Skeletal muscle satellite cell (primary cell): ENCODE results near the gene DCTN3.
"Not testable (repeated sequence)": the region's sequence is repeated elsewhere in the genome, so short reads cannot be mapped to it uniquely, and the experiment has no call there.

Experiments used
- H3K27me3 ChIP-seq: 2 replicates; pipeline ENCODE4 v1.7.0; 2013; ENCODE audit warnings: low read length; ENCODE audit not compliant: control insufficient read depth, insufficient read depth
- H3K36me3 ChIP-seq: 2 replicates; pipeline ENCODE4 v1.7.0; 2013; ENCODE audit warnings: mild to moderate bottlenecking, control low read depth, low read length; ENCODE audit not compliant: insufficient read depth
- H3K4me1 ChIP-seq: 2 replicates; pipeline ENCODE4 v1.7.0; 2013; ENCODE audit warnings: low read length; ENCODE audit not compliant: control insufficient read depth, insufficient read depth
- H3K4me2 ChIP-seq: 2 replicates; pipeline ENCODE4 v1.7.0; 2013; ENCODE audit warnings: mild to moderate bottlenecking, low read length
- H3K4me3 ChIP-seq: 2 replicates; pipeline ENCODE4 v1.7.0; 2013; ENCODE audit warnings: low read length
- H3K9ac ChIP-seq: 2 replicates; pipeline ENCODE4 v1.7.0; 2013; ENCODE audit warnings: mild to moderate bottlenecking, low read depth, low read length, moderate library complexity
- H3K9me3 ChIP-seq: replicated peaks from 2 replicates; pipeline ENCODE4 v1.7.0; 2013; ENCODE audit warnings: mild to moderate bottlenecking, control low read depth, low read length

The DCTN3 gene

DNA sequence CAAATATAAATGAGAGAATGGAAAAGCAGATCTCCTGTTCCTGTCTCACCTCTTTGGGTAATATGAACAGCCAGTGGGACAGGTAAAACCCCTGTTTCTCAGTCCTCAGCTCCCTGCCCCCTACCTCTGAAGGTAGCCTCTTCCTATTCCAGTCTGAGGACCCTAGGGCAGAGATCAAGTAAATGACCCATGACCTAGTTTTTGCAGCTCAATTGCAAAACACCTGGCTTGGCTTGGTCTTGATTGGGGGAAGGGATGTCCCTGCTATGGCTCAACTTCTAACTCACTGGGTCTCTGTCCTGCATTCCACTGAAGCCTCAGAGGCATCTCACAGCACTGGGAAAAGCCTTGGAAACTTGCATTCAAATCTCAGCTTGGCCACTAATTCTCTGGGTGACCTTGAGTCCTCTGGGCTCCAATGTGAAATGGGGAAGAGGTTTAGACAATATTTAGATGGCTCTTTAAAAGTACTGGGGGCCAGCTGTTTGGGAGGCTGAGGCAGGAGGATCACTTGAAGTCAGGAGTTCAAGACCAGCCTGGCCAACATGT lies 24.5 kb upstream of the DCTN3 start:
- H3K4me2 ChIP-seq = no peak overlapping the region
- H3K36me3 ChIP-seq = peaks cover 20% of the 10 kb centered on the region
- H3K9me3 ChIP-seq = no peaks in the 10 kb centered on the region
- H3K4me1 ChIP-seq = peaks cover 15% of the 10 kb centered on the region
- H3K9ac ChIP-seq = no peak overlapping the region
- no peaks in the 10 kb centered on the region for H3K27me3 ChIP-seq
- no peak overlapping the region for H3K4me3 ChIP-seq

DNA sequence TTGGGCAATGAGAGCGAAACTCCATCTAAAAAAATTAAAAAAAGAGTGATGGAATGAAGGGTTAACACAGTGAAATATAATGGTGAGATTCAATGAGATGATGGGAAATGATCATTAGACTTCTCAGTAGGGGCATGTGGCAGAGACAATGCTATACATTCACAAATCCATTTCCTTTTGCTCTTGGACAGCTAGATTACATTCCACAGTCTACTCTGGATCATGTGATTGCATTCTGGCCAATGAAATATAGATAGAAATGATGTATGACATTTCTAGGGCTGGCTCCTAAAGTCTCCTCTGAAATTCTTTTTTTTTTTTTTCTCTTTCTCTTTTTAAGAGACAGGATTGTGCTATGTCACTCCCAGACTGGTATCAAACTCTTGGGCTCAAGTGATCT lies 22.4 kb upstream of the DCTN3 start:
- no peak overlapping the region for H3K9ac ChIP-seq
- no peak overlapping the region for H3K4me3 ChIP-seq
- no peaks in the 10 kb centered on the region for H3K27me3 ChIP-seq
- no peak overlapping the region for H3K4me2 ChIP-seq
- H3K4me1 ChIP-seq = peaks cover 18% of the 10 kb centered on the region
- no peaks in the 10 kb centered on the region for H3K36me3 ChIP-seq
- no peaks in the 10 kb centered on the region for H3K9me3 ChIP-seq

DNA sequence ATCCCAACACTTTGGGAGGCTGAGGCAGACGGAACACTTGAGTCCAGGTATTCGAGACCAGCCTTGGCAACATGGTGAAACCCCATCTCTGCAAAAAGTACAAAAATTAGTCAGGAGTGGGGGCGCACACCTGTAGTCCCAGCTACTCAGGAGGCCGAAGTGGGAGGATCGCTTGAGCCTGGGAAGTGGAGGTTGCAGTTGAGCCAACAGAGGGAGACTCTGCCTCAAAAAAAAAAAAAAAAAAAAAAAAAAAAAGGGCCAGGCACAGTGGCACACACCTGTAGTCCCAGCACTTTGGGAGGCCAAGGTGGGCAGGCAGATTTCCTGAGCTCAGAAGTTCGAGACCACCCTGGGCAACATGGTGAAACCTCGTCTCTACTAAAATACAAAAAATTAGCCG lies 19.0 kb upstream of the DCTN3 start:
- not testable (repeated sequence) for H3K27me3 ChIP-seq, H3K9me3 ChIP-seq, H3K4me2 ChIP-seq, H3K4me3 ChIP-seq, H3K9ac ChIP-seq
- Histone ChIP-seq H3K36me3 (peaks cover 11% of the 10 kb centered on the region), H3K4me1 (peaks cover 23% of the 10 kb centered on the region)

DNA sequence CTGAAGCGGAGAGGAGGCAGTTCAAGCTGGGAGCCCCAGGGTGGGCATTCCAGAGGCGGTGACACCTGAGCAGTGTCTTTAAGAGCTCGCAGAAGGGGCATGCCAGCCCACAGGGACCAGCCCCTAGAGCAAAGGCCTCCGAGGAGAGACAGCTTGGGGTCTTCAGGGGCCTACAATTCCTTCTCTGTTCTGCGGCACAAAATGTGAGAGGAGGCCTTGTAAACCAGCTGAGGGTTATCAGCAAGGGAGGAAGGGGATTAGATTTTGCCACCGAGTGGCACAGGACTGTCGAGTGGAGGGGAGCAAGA lies 17.8 kb upstream of the DCTN3 start:
- H3K4me2 ChIP-seq = peak overlapping the region; percentile 98
- peaks cover 23% of the 10 kb centered on the region for H3K4me1 ChIP-seq
- H3K27me3 ChIP-seq = no peaks in the 10 kb centered on the region
- H3K4me3 ChIP-seq = peak overlapping the region; percentile 90
- peaks cover 11% of the 10 kb centered on the region for H3K36me3 ChIP-seq
- peak overlapping the region; percentile 87 for H3K9ac ChIP-seq
- H3K9me3 ChIP-seq = no peaks in the 10 kb centered on the region

DNA sequence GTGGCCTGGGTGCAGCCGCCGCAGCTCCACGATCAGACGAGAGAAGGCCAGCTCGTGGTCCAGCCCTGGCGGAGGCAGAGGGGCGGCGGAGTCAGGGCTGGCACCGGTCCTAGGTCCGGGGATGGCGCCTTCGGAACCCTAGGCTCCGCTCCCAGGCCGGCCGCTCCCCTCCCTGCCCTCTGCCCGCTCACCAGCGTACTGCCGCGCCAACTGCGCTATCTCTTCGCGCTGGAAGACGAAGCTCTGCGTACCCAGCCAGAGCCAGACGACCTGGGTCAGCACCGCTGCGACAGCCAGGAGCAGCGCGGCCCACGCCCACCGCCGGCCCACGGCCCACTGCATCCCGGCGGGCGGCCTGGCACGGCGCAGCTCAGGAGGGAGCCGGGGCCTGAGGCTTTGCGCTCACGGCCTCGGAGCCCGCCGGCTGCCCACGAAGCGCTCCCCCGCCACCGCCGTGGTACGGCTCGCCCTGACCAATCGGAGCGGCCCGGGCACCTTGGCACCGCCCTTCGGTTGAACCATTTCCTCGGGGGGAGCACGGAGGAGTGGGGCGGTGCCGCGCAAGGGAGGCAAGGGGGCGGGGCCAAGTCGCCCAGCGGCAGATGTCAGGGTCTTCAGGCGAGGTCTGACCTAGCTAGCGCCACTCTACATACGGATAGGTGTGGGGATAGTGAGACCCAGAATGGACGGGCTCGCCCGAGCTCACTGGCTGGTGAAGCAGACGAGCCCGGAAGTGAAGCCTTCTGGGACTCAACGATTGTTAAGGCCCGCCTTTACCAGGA lies 17.3 kb upstream of the DCTN3 start, which contains the start of gene SIGMAR1:
Gene SIGMAR1 (minus strand): TSS at position 432 of the 782 bp plus-strand sequence. CDS start 90 bp downstream, at position 342.
- Histone ChIP-seq H3K27me3 (no peaks in the 10 kb centered on the region), H3K4me2 (peak within 1 kb of the TSS; percentile 98), H3K36me3 (peaks cover 11% of the 10 kb centered on the region), H3K4me3 (peak within 1 kb of the TSS; percentile 90), H3K4me1 (peaks cover 23% of the 10 kb centered on the region), H3K9ac (peak within 1 kb of the TSS; percentile 87), H3K9me3 (no peaks in the 10 kb centered on the region)

DNA sequence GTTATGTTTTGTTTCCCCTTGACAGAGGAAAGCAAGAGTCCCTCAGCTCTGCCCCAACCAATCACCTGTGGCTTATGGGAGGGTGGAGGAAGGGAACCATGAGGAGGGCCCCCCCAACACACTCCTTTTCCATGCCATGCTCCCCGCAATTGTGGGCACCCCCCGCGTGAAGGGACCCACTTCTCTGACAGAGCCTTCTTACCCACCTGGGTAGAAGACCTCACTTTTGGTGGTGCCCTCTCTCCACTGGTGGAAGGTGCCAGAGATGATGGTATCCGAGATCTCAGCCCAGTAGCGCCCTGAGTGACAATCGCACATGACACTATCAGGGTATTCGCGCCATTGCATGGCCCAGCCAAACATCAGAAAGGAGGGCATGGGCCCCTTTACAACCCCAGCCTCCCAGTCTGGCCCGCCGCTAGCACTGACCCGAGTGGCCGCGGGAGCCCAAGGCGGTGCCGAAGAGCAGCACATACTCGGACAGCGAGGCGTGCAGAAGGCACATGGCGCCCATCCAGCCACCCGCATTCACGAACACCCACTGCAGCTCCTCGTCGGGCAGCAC lies 16.6 kb upstream of the DCTN3 start:
- H3K9me3 ChIP-seq = no peaks in the 10 kb centered on the region
- H3K9ac ChIP-seq = peak overlapping the region; percentile 87
- H3K27me3 ChIP-seq = no peaks in the 10 kb centered on the region
- H3K36me3 ChIP-seq = peaks cover 11% of the 10 kb centered on the region
- H3K4me1 ChIP-seq = peaks cover 23% of the 10 kb centered on the region
- peak overlapping the region; percentile 90 for H3K4me3 ChIP-seq
- H3K4me2 ChIP-seq = peak overlapping the region; percentile 98

DNA sequence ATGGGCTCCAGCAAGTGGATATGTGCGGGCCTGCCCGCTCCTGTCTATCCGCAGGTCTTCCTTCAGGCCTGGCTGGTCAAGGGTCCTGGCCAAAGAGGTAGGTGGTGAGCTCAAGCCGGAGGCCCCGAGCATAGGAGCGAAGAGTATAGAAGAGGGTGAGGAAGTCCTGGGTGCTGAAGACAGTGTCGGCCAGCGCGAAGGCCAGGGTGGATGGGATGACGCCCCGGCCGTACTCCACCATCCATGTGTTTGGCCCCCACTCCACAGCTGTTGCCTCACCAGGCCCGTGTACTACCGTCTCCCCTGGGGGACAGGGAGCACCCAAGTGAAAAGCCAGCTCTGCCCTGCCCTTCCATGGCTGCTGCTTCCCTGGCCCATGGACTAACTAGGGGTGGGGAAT lies 15.3 kb upstream of the DCTN3 start:
- H3K9me3 ChIP-seq = no peaks in the 10 kb centered on the region
- peak overlapping the region; percentile 31 for H3K9ac ChIP-seq
- H3K4me1 ChIP-seq = peaks cover 23% of the 10 kb centered on the region
- H3K4me2 ChIP-seq = peak overlapping the region; percentile 98
- peak overlapping the region; percentile 51 for H3K4me3 ChIP-seq
- H3K27me3 ChIP-seq = peaks cover 11% of the 10 kb centered on the region
- peaks cover 11% of the 10 kb centered on the region for H3K36me3 ChIP-seq

DNA sequence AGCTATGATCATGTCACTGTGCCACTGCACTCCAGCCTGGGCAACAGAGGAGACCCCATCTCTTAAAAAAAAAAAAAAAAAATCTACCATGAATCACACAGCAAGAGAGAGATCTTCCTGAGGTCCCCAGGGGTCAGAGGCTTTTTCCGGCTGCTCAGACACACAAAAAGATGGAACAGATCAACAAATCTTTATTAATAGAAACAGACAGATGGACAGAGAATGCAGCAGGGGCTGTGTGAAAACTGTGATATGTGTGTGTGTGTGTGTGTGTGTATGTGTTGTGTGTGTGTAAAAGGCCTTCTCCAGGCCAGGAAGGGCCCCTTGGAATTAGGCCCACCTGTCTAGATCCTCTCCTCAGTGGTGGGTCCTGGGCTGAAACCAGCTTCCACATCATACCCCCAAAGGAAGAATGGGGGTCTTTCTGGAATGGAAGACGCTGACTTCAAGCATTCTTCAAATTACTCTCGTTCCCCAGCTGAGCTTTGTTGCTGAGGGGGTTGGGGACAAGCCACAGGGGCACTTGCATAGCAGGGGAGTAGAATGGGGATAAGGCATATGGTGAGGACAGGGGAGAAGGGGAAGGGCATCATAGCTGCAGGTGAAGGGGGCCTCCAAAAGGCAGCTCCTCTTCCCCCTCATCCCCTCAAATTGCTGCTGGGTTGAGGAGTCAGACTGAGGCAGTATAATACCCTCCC lies 14.4 kb upstream of the DCTN3 start:
- no peaks in the 10 kb centered on the region for H3K9me3 ChIP-seq
- H3K4me3 ChIP-seq = no peak overlapping the region
- H3K36me3 ChIP-seq = peaks cover 11% of the 10 kb centered on the region
- peaks cover 23% of the 10 kb centered on the region for H3K4me1 ChIP-seq
- H3K27me3 ChIP-seq = peaks cover 20% of the 10 kb centered on the region
- H3K9ac ChIP-seq = no peak overlapping the region
- H3K4me2 ChIP-seq = peak overlapping the region; percentile 98

DNA sequence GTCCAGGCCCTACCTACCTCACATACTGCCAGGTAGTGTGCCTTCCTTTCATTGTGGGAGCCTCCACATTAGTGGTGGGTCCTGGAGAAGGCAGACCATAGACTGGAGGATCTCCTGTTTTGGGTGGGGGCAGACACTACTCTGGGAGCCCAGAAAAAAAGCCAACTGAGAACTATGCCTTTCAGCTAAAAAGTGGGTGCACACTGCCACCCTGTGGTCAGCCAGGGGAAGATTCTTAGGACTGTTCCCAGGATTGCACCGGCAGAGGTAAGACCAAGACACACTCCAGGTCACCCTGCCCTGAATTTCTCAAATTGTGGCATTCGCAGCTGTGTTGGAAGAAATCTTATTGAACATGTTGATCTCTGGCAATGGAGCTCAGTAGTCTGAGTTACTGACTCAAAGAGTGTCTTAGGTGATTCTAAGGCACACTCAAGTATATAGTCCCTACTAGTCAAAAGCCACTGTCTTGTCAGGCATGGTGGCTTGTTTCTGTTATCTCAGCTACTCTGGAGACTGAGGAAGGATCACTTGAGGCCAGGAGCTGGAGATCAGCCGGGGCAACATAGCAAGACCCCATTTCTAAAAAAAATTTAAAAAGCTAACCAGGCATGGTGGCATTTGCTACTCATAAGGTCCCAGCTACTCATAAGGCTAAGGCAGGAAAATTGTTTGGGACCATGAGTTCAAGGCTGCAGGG lies 13.7 kb upstream of the DCTN3 start:
- Histone ChIP-seq H3K4me3 (no peak overlapping the region), H3K36me3 (peaks cover 11% of the 10 kb centered on the region), H3K4me2 (no peak overlapping the region), H3K4me1 (peaks cover 27% of the 10 kb centered on the region), H3K9ac (no peak overlapping the region), H3K9me3 (no peaks in the 10 kb centered on the region), H3K27me3 (peaks cover 27% of the 10 kb centered on the region)

DNA sequence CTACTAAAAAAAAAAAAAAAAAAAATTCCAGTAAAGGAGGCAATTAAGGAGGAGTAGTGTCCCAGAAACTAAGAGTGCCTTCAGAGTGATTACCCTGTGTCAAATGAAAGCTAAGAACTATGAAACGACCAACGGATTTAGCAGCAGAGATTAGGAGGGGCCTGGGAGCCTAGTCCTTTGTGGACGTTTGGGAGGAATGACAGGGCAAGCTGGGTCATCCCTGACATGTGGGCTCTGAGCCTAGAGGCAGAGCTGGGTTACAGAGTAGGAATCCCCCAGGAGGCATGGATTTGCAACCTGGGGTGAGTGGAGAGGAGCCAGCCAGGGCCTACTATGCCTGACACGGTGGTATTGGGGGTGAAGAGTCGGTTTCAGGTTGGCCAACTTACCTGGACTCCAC lies 12.9 kb upstream of the DCTN3 start:
- peaks cover 29% of the 10 kb centered on the region for H3K4me1 ChIP-seq
- no peak overlapping the region for H3K4me2 ChIP-seq
- H3K4me3 ChIP-seq = no peak overlapping the region
- H3K9me3 ChIP-seq = no peaks in the 10 kb centered on the region
- H3K27me3 ChIP-seq = peaks cover 34% of the 10 kb centered on the region
- H3K36me3 ChIP-seq = peaks cover 11% of the 10 kb centered on the region
- H3K9ac ChIP-seq = no peak overlapping the region
